HepG2 (cell line): ENCODE data around the gene PCAT6. TPM values are rescaled to one million over a fixed set of nuclear protein-coding genes. Genes with fewer than 3 reads are reported as not detected.

ENCODE experiments used
- HMGXB3 ChIP-seq: sonication (generic); formaldehyde crosslinking; IDR thresholded peaks from 2 replicates; pipeline ENCODE4 v1.4.0; 2020; ENCODE audit warnings: missing genetic modification reagents, borderline replicate concordance
- MIXL1 ChIP-seq: IDR thresholded peaks from 2 replicates; pipeline ENCODE4 v1.6.1; 2016
- PRDM4 ChIP-seq: sonication (generic); formaldehyde crosslinking; IDR thresholded peaks from 2 replicates; pipeline ENCODE4 v1.9.0; 2021; ENCODE audit warnings: missing genetic modification reagents, borderline replicate concordance
- PTBP1 ChIP-seq: fragments of 200-400 bp; formaldehyde crosslinking; IDR thresholded peaks from 2 replicates; pipeline ENCODE4 v1.6.1; 2018; ENCODE audit warnings: low read length, low read depth; ENCODE audit not compliant: poor library complexity, severe bottlenecking
- TARDBP ChIP-seq: sonication (generic); formaldehyde crosslinking; IDR thresholded peaks from 2 replicates; pipeline ENCODE4 v1.8.0; 2022; ENCODE audit warnings: mild to moderate bottlenecking, missing genetic modification reagents
- ZNF3 ChIP-seq: IDR thresholded peaks from 2 replicates; pipeline ENCODE4 v1.7.0; 2017; ENCODE audit warnings: inconsistent platforms
- polyA plus RNA-seq, 8 experiments: library from polyadenylated mRNA; depleted of rRNA in 3 of 8; stranded (reverse) in 7 of 8; unstranded in 1 of 8; fragments of >200 nt; fragmentation: Illumina TruSeq in 4 of 8; extraction: Trizol in 4 of 8; gene quantifications; 2 replicates each; pipeline versions ENCODE4 v1.2.1 to v1.2.3, GENCODE V29; 2011 to 2016; ENCODE audit warnings: low read depth in 4 of 8, missing spikeins in 1 of 8, mixed read lengths in 1 of 8; ENCODE audit not compliant: insufficient read depth in 1 of 8
- total RNA-seq, 5 experiments: library from RNA; depleted of rRNA; stranded (reverse); fragments of >200 nt; fragmentation: Illumina TruSeq; extraction: Trizol; gene quantifications; 2 replicates each; pipeline ENCODE4 v1.2.3, GENCODE V29; 2016; ENCODE audit warnings: low read depth in 1 of 5

PCAT6 gene
- total and polyA plus RNA-seq, 2 of the 13 experiments (the other 11 are each of a cell fraction or from before 2014, with no cell fraction given), result 0.60 to 4.4 TPM

GRCh38 chr1:202836623-202837403, 26.1 kb downstream of the PCAT6 start (continued):
- TF ChIP-seq HMGXB3 (CRISPR knock-in tag) (no peak), PTBP1 (no peak), TARDBP (CRISPR knock-in tag) (no peak), PRDM4 (CRISPR knock-in tag) (no peak), ZNF3 (CRISPR knock-in tag) (no peak), MIXL1 (CRISPR knock-in tag) (no peak)
